Osteoblast (primary cell): ENCODE measurements around the gene METTL13. TPM values are rescaled to one million over a fixed set of nuclear protein-coding genes. Genes with fewer than 3 reads are reported as not detected.

Source experiments
- DNase-seq: peaks from one replicate; pipeline ENCODE4 v3.0.0; 2011; ENCODE audit warnings: low spot score, mixed read lengths; ENCODE audit not compliant: insufficient read length; ENCODE audit errors: missing footprints
- H2AFZ ChIP-seq: 2 replicates; pipeline ENCODE4 v1.6.0; 2011; ENCODE audit warnings: mild to moderate bottlenecking, low read length
- H3K27ac ChIP-seq: 2 replicates; pipeline ENCODE4 v1.5.1; 2011; ENCODE audit warnings: mild to moderate bottlenecking, low read depth, low read length, moderate library complexity
- H3K27me3 ChIP-seq: 2 replicates; pipeline ENCODE4 v1.6.0; 2012; ENCODE audit warnings: mild to moderate bottlenecking, control low read depth, inconsistent platforms, low read length, moderate library complexity; ENCODE audit not compliant: insufficient read depth
- H3K36me3 ChIP-seq: 2 replicates; pipeline ENCODE4 v1.5.1; 2011; ENCODE audit warnings: mild to moderate bottlenecking, low read length, control low read depth, moderate library complexity; ENCODE audit not compliant: insufficient read depth
- H3K4me1 ChIP-seq: 2 replicates; pipeline ENCODE4 v1.5.1; 2011; ENCODE audit warnings: mild to moderate bottlenecking, low read length, control low read depth, moderate library complexity; ENCODE audit not compliant: insufficient read depth
- H3K4me2 ChIP-seq: 2 replicates; pipeline ENCODE4 v1.6.0; 2011; ENCODE audit warnings: mild to moderate bottlenecking, low read length; ENCODE audit not compliant: insufficient read depth
- H3K4me3 ChIP-seq: fragments of 200-600 bp; sonication (generic); 3 replicates; pipeline ENCODE4 v1.5.1; 2012; ENCODE audit warnings: mild to moderate bottlenecking, low read length, inconsistent platforms; ENCODE audit not compliant: insufficient read depth
- H3K79me2 ChIP-seq: 2 replicates; pipeline ENCODE4 v1.6.0; 2012; ENCODE audit warnings: mild to moderate bottlenecking, low read length, control low read depth, inconsistent platforms; ENCODE audit not compliant: insufficient read depth
- H3K9me3 ChIP-seq: 2 replicates; pipeline ENCODE4 v1.5.1; 2011; ENCODE audit warnings: low read depth, low read length, control low read depth
- H4K20me1 ChIP-seq: 2 replicates; pipeline ENCODE4 v1.6.0; 2012; ENCODE audit warnings: mild to moderate bottlenecking, low read length, control low read depth; ENCODE audit not compliant: insufficient read depth
- CTCF ChIP-seq: IDR thresholded peaks from 2 replicates; pipeline ENCODE4 v1.5.1; 2011; ENCODE audit warnings: mild to moderate bottlenecking, low read depth, low read length, moderate library complexity; ENCODE audit errors: extremely low read depth
- total RNA-seq: library from RNA; depleted of rRNA; stranded (reverse); fragments of >200 nt; gene quantifications from 2 replicates; pipeline ENCODE4 v1.2.3, GENCODE V29; 2012

Gene METTL13
- total RNA-seq: 13.0 and 15.3 TPM in 2 replicates

GRCh38 chr1:171781176-171781875 is at the start of gene METTL13:
TSS of gene METTL13 (plus strand) at chr1:171781660. CDS start at chr1:171781968, 308 bp downstream.
- H3K27ac ChIP-seq: peak within 1 kb of the TSS; percentile 88
- no peaks in the 10 kb centered on the region for H3K27me3 ChIP-seq
- H3K36me3 ChIP-seq: peaks cover 13% of the 10 kb centered on the region
- TF ChIP-seq CTCF: no peak
- no peaks in the 10 kb centered on the region for H4K20me1 ChIP-seq
- peak; percentile 98 for DNase-seq
- no peaks in the 10 kb centered on the region for H3K9me3 ChIP-seq
- H3K79me2 ChIP-seq: peaks cover 49% of the 10 kb centered on the region
- H3K4me2 ChIP-seq: peak within 1 kb of the TSS; percentile 100
- H3K4me1 ChIP-seq: peaks cover 17% of the 10 kb centered on the region
- H2AFZ ChIP-seq: peak within 1 kb of the TSS; percentile 100
- peak within 1 kb of the TSS; percentile 98 for H3K4me3 ChIP-seq

GRCh38 chr1:171736196-171736595 is 45.3 kb upstream of the METTL13 start:
- no peak overlapping the region for H3K27ac ChIP-seq
- no peak for TF ChIP-seq CTCF
- H3K36me3 ChIP-seq: peaks cover 36% of the 10 kb centered on the region
- H3K4me2 ChIP-seq: no peak overlapping the region
- H3K4me1 ChIP-seq: peaks cover 20% of the 10 kb centered on the region
- H4K20me1 ChIP-seq: no peaks in the 10 kb centered on the region
- no peak for DNase-seq
- no peaks in the 10 kb centered on the region for H3K9me3 ChIP-seq
- no peak overlapping the region for H3K4me3 ChIP-seq
- no peak overlapping the region for H2AFZ ChIP-seq
- H3K27me3 ChIP-seq: no peaks in the 10 kb centered on the region
- peaks cover 55% of the 10 kb centered on the region for H3K79me2 ChIP-seq

GRCh38 chr1:171738911-171739310 is 42.5 kb upstream of the METTL13 start:
- Histone ChIP-seq H3K79me2 (peaks cover 47% of the 10 kb centered on the region), H3K27me3 (no peaks in the 10 kb centered on the region), H3K9me3 (no peaks in the 10 kb centered on the region), H3K4me3 (no peak overlapping the region), H3K4me1 (peaks cover 32% of the 10 kb centered on the region), H4K20me1 (no peaks in the 10 kb centered on the region), H2AFZ (no peak overlapping the region), H3K27ac (no peak overlapping the region), H3K36me3 (peaks cover 32% of the 10 kb centered on the region), H3K4me2 (no peak overlapping the region)
- TF ChIP-seq CTCF: no peak
- no peak for DNase-seq

GRCh38 chr1:171739656-171740055 is 41.8 kb upstream of the METTL13 start:
- H2AFZ ChIP-seq: no peak overlapping the region
- no peak for TF ChIP-seq CTCF
- H3K79me2 ChIP-seq: peaks cover 47% of the 10 kb centered on the region
- H3K27me3 ChIP-seq: no peaks in the 10 kb centered on the region
- peaks cover 32% of the 10 kb centered on the region for H3K36me3 ChIP-seq
- peak overlapping the region; percentile 16 for H3K27ac ChIP-seq
- no peak overlapping the region for H3K4me3 ChIP-seq
- H3K9me3 ChIP-seq: no peaks in the 10 kb centered on the region
- peaks cover 33% of the 10 kb centered on the region for H3K4me1 ChIP-seq
- DNase-seq: no peak
- no peaks in the 10 kb centered on the region for H4K20me1 ChIP-seq
- H3K4me2 ChIP-seq: peak overlapping the region; percentile 83
